OCI-LY1 (cell line): ENCODE results near the gene SDK1.

Source experiments
- H2AFZ ChIP-seq: fragments of 200-600 bp; sonication (generic), shearing (Covaris generic); 2 replicates; pipeline ENCODE4 v1.6.0; 2014; ENCODE audit warnings: antibody characterized with exemption, mild to moderate bottlenecking, low read length
- H3F3A ChIP-seq: fragments of 200-600 bp; sonication (generic), shearing (Covaris generic); 2 replicates; pipeline ENCODE4 v1.6.0; 2014; ENCODE audit warnings: mild to moderate bottlenecking, antibody characterized with exemption, low read length, moderate library complexity; ENCODE audit not compliant: insufficient read depth
- H3K27ac ChIP-seq: fragments of 200-600 bp; sonication (generic); 2 replicates; pipeline ENCODE4 v1.5.1; 2014; ENCODE audit warnings: low read length, mixed run types, mild to moderate bottlenecking, low read depth; ENCODE audit not compliant: poor library complexity, severe bottlenecking
- H3K27me3 ChIP-seq: fragments of 200-600 bp; sonication (generic); 2 replicates; pipeline ENCODE4 v1.6.0; 2014; ENCODE audit warnings: antibody characterized with exemption, mild to moderate bottlenecking, low read length, moderate library complexity; ENCODE audit not compliant: insufficient read depth
- H3K36me3 ChIP-seq: fragments of 200-600 bp; sonication (generic); 2 replicates; pipeline ENCODE4 v1.6.1; 2014; ENCODE audit warnings: mild to moderate bottlenecking, antibody characterized with exemption, low read length, moderate library complexity, mixed read lengths; ENCODE audit not compliant: insufficient read depth
- H3K4me1 ChIP-seq: fragments of 200-600 bp; sonication (generic); 2 replicates; pipeline ENCODE4 v1.5.1; 2014; ENCODE audit warnings: mild to moderate bottlenecking, low read length, moderate library complexity; ENCODE audit not compliant: insufficient read depth, severe bottlenecking
- H3K4me2 ChIP-seq: fragments of 200-600 bp; sonication (generic), shearing (Covaris generic); 2 replicates; pipeline ENCODE4 v1.6.1; 2014; ENCODE audit warnings: low read length
- H3K4me3 ChIP-seq: fragments of 200-600 bp; sonication (generic); 2 replicates; pipeline ENCODE4 v1.5.1; 2014; ENCODE audit warnings: low read length, low read depth, mild to moderate bottlenecking, mixed read lengths; ENCODE audit not compliant: poor library complexity, severe bottlenecking
- H3K79me2 ChIP-seq: fragments of 200-600 bp; shearing (Covaris generic); 2 replicates; pipeline ENCODE4 v1.6.1; 2016; ENCODE audit warnings: mixed run types, low read length, mixed read lengths; ENCODE audit not compliant: insufficient read depth
- H3K9ac ChIP-seq: fragments of 200-600 bp; sonication (generic), shearing (Covaris generic); 2 replicates; pipeline ENCODE4 v1.6.1; 2014; ENCODE audit warnings: mild to moderate bottlenecking, low read length, mixed read lengths
- H3K9me2 ChIP-seq: fragments of 200-600 bp; sonication (generic), shearing (Covaris generic); 2 replicates; pipeline ENCODE4 v1.6.1; 2014; ENCODE audit warnings: low read depth, mild to moderate bottlenecking, low read length, mixed read lengths
- H3K9me3 ChIP-seq: fragments of 200-600 bp; shearing (Covaris generic); 2 replicates; pipeline ENCODE4 v1.6.1; 2014; ENCODE audit warnings: low read length, mixed read lengths
- H4K20me1 ChIP-seq: fragments of 200-600 bp; sonication (generic), shearing (Covaris generic); 2 replicates; pipeline ENCODE4 v1.6.0; 2016; ENCODE audit warnings: mild to moderate bottlenecking, low read length; ENCODE audit not compliant: insufficient read depth
- CTCF ChIP-seq: fragments of 200-600 bp; sonication (generic), shearing (Covaris generic); IDR thresholded peaks from 2 replicates; pipeline ENCODE4 v1.5.1; 2017; ENCODE audit warnings: mild to moderate bottlenecking, antibody characterized with exemption, low read length, moderate library complexity, mixed read lengths
- EZH2 ChIP-seq: fragments of 200-600 bp; sonication (generic), shearing (Covaris generic); IDR thresholded peaks from 2 replicates; pipeline ENCODE4 v1.8.0; 2017; ENCODE audit warnings: borderline replicate concordance, mixed run types, mild to moderate bottlenecking, antibody characterized with exemption, low read length, moderate library complexity, mixed read lengths

Gene SDK1

GRCh38 chr7:4248295-4248694 lies 947.2 kb downstream of the SDK1 start:
- Histone ChIP-seq H3K27me3 (no peaks in the 10 kb centered on the region), H3K9me2 (no peaks in the 10 kb centered on the region), H3K27ac (no peak overlapping the region), H3K9me3 (peaks cover 2% of the 10 kb centered on the region; the same call in 1 of the 2 replicates), H2AFZ (no peak overlapping the region), H3K4me3 (no peak overlapping the region), H3K4me2 (no peak overlapping the region), H4K20me1 (no peaks in the 10 kb centered on the region), H3K4me1 (no peaks in the 10 kb centered on the region), H3K9ac (no peak overlapping the region), H3F3A (no peaks in the 10 kb centered on the region), H3K36me3 (peaks cover 7% of the 10 kb centered on the region; the same call in 1 of the 2 replicates), H3K79me2 (no peaks in the 10 kb centered on the region)
- TF ChIP-seq EZH2 = no peak
- TF ChIP-seq CTCF = no peak

- H3K4me1 ChIP-seq = no peaks in the 10 kb centered on the region
- H3K27ac ChIP-seq = no peak overlapping the region
Measured at GRCh38 chr7:4249241-4249640, 948.2 kb downstream of the SDK1 start.

DNA sequence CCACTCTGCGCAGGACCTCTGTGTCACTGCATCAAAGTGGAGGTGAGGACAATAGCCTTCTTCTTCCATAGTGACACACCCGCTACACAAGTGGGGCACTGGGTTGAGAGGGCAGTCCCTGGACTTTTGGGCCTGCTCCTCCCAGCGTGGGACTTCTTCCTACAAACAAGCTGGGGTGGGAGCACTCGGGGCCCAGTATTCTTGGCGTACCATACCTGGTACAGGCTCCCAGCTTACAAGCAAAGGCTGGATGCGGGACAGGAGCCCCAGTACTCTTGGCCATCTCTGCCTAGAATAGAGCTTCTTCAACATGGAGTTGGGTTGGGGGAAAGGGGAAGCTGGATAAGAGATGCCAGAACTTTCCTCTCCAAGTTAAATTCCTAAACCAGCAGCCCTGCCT lies 954.3 kb downstream of the SDK1 start:
- H3K27ac ChIP-seq = no peak overlapping the region
- H2AFZ ChIP-seq = no peak overlapping the region
- no peak overlapping the region for H3K4me2 ChIP-seq
- H3K79me2 ChIP-seq = no peaks in the 10 kb centered on the region
- H3K9me3 ChIP-seq = peaks cover 2% of the 10 kb centered on the region; the same call in 1 of the 2 replicates
- H3K4me3 ChIP-seq = no peak overlapping the region
- no peaks in the 10 kb centered on the region for H3F3A ChIP-seq
- TF ChIP-seq EZH2 (no peak), CTCF (no peak)
- no peak overlapping the region for H3K9ac ChIP-seq
- H3K9me2 ChIP-seq = no peaks in the 10 kb centered on the region
- H3K27me3 ChIP-seq = no peaks in the 10 kb centered on the region
- no peaks in the 10 kb centered on the region for H3K4me1 ChIP-seq
- H3K36me3 ChIP-seq = no peaks in the 10 kb centered on the region
- H4K20me1 ChIP-seq = no peaks in the 10 kb centered on the region

More at GRCh38 chr7:4249241-4249640, 948.2 kb downstream of the SDK1 start:
- Histone ChIP-seq H3K9ac (no peak overlapping the region), H3K9me3 (peaks cover 2% of the 10 kb centered on the region; the same call in 1 of the 2 replicates), H3K27me3 (no peaks in the 10 kb centered on the region), H4K20me1 (no peaks in the 10 kb centered on the region), H3K4me3 (no peak overlapping the region), H3F3A (no peaks in the 10 kb centered on the region), H2AFZ (no peak overlapping the region), H3K9me2 (no peaks in the 10 kb centered on the region), H3K36me3 (peaks cover 7% of the 10 kb centered on the region; the same call in 1 of the 2 replicates), H3K4me2 (no peak overlapping the region), H3K79me2 (no peaks in the 10 kb centered on the region)
- no peak for TF ChIP-seq CTCF
- no peak for TF ChIP-seq EZH2
